HS-27A (cell line): ENCODE results near the gene CD164L2.

Experiments
- DNase-seq: peaks from one replicate; pipeline ENCODE4 v3.0.0-alpha.2; 2012; ENCODE audit warnings: low read depth, missing footprints

CD164L2 gene

DNA sequence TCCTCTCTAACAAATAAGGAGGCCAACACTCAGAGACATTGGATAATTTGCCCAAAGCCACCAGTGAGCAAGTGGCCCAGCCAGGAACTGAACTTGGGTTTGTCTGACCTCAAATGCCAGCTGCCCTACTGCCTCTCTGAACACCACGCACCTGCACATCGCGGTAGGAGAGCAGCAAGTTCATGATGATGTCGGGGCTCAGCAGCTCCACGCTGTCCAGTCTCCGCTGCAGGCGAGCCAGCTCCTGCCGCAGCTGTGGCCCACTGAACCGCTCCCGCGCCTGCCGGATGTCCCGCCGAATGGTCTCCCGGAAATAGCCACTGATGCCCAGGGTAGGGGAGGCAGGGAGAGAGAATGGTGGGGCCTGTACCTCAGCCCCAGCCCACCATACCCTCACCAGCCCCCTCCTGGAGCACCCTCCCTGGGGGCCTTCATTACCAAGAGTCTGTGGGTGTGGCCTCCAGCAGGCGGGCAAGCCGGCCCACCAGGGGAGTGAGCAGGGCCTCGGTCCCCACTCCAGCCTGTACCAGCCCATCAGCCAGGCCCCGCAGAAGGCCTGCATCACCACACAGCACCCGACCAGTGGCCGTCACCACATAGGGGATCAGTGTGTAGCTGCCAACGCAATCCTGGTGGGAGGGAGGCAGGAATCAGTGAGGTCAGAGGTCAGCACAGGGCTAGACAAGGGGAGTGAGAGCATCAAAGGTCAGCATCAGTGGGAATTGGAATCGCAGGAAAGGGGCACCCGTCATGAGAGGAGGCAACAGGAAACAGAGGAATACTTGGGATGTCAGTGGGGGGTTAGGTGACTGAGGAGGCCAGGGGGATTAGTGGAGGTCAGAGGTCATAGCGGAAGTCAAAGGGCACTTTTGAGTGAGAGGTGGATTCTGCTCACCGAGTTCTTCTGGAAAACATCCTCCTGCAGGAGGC lies 19.1 kb downstream of the CD164L2 start:
- no peak for DNase-seq

- DNase-seq, result no peak
Observed at GRCh38 chr1:27361553-27361952, 21.6 kb downstream of the CD164L2 start.

- no peak for DNase-seq
Observed at GRCh38 chr1:27361044-27361402, 22.1 kb downstream of the CD164L2 start.

- DNase-seq, result no peak
Observed at GRCh38 chr1:27360159-27361043, 22.7 kb downstream of the CD164L2 start.

DNA sequence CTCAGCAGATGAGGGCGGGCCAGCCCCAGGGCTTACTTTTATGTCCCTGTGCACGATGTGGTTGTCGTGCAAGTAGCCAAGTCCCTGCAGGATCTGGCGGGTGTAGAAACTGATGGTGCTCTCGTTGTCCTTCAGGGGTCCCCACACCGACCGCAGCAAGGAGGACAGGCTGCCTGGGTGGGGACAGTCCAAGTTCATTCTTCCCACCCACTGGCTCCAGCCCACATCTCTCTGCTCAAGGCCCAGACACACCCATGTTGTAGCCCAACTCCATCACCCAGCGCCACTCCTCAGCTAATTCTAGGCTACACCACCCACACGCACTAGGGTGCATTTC lies 23.3 kb downstream of the CD164L2 start:
- no peak for DNase-seq

DNA sequence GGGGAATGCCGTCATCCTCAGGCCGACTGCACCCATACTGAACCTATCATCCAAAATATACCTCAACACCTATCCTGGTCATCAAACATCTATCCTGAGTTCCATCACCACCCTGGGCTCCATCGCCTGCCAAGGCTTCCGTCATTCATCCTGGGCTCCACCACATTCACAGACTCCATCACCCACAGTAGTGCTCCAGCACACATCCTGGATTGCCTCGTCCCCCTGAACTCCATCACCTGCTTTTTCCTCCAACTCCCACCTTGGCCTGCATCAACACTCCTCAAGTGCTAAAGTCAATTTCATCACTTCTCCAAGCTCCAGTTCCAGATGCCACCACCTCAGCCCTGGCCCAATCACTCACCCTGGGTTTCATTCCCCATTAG lies 24.2 kb downstream of the CD164L2 start:
- DNase-seq, result no peak

GRCh38 chr1:27358038-27358927 lies 24.9 kb downstream of the CD164L2 start:
- no peak for DNase-seq

GRCh38 chr1:27357281-27358037 lies 25.7 kb downstream of the CD164L2 start:
- no peak for DNase-seq

GRCh38 chr1:27356619-27357280 lies 26.4 kb downstream of the CD164L2 start:
- DNase-seq, result no peak

- no peak for DNase-seq
Observed at GRCh38 chr1:27356277-27356618, 26.9 kb downstream of the CD164L2 start.

DNA sequence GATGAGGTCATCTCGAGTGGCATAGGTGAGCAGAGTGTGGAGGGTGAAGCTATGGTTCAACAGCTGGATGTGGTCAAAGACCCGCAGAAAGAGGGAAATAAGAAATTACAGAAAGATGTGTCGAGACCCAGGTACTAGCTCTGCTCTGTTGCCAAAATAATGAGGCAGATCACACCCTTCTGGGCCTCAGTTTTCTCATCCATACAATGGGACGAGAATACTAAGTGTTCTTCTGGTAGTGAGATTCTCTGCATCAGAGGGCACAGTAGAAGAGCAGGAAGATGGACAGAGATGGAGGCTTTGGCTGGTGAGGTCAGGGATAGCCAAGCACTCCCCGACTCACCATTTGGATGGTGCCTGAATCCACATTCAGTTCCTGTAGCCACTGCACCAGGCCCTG lies 27.4 kb downstream of the CD164L2 start:
- DNase-seq, result no peak

DNA sequence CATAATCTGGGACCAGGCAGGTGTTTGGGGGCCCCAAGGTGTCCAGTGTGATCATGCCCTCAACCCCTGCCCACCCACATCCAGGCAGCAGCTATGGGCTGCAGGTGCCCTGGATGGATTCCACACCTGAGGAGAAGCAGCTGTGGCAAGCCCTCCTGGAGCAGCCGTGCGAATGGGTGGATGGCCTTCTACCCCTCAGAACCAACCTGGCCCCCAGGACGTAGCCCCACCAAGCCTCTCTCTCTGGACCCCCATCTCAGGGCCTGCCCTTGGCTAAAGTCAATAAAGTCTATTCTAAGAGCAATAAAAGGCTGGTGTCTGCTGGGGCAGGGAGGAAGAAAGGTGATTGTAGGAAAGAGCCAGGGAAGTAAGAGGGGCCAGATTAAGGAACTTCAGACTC lies 29.5 kb downstream of the CD164L2 start:
- DNase-seq, result no peak

- no peak for DNase-seq
Observed at GRCh38 chr1:27353166-27353565, 30.0 kb downstream of the CD164L2 start.

- DNase-seq, result no peak
Observed at GRCh38 chr1:27351541-27352107, 31.5 kb downstream of the CD164L2 start.

DNA sequence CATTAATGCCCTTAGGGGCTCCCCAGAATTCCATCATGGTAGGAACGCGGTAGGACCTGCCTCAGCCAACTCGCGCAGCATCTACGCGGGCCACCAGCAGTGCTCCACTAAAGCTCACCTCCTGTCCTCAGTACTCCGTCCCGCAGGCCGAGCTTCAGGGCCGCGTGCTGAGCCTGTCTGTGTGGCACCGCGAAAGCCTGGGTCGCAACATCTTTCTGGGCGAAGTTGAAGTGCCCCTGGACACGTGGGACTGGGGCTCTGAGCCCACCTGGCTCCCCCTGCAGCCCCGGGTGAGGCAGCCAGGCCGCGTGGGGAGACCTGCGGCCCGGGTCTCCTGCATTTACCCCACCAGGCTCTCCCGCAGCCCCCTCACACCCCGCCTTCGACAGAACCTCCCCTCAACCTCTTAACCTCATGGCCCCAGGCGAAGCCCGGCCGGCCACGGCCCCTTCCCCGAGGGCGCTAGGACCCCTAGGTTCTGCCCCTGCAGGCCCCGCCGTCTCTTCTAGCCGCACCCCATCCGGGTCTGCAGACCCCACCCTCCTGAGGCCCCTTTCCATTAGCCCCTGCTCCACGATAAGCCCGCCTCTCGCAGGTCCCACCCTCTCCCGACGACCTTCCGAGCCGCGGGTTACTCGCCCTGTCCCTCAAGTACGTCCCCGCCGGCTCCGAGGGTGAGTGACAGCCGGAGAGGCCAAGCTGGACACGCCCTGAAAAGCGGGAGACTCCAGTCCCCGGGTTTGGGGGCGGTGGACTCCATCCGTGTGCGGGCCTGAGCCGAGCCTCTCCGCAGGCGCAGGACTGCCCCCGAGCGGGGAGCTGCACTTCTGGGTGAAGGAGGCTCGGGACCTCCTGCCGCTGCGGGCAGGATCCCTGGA lies 32.2 kb downstream of the CD164L2 start:
- no peak for DNase-seq

GRCh38 chr1:27349784-27350662 lies 33.1 kb downstream of the CD164L2 start:
- no peak for DNase-seq

- DNase-seq, result no peak
Observed at GRCh38 chr1:27348861-27349783, 34.0 kb downstream of the CD164L2 start.
